ENCODE data around the gene FERMT1.
"Not testable (repeated sequence)": the region's sequence is repeated elsewhere in the genome, so short reads cannot be mapped to it uniquely, and the experiment has no call there.

The FERMT1 gene

DNA sequence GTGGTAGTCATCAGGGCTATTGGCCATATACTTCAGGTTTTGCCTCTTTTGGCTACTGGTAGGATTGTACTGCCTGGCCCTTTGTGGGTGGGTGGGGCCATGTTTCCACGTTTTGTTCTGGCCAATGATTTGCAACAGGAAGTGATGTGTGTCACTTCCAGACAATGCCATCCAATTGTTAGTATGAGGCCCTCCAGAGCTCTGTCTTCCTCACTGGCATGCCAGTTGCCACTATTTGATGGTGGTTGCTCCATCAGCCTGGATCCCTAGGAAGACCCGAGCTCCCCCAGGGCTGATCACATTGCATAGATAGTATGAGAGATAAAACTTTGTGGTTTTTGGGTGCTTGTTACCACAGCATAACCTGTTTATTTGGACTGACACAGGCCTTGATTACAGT lies 61.3 kb downstream of the FERMT1 start:
- no peak for ATAC-seq
- no peak for DNase-seq (ENCODE audit: low spot score in 2 of 2)
- Mint-ChIP-seq H3K4me3 (no peak overlapping the region), H3K36me3 (no peaks in the 10 kb centered on the region), H3K27ac (no peak overlapping the region), H3K9me3 (no peaks in the 10 kb centered on the region), H3K4me1 (peaks cover 7% of the 10 kb centered on the region)

DNA sequence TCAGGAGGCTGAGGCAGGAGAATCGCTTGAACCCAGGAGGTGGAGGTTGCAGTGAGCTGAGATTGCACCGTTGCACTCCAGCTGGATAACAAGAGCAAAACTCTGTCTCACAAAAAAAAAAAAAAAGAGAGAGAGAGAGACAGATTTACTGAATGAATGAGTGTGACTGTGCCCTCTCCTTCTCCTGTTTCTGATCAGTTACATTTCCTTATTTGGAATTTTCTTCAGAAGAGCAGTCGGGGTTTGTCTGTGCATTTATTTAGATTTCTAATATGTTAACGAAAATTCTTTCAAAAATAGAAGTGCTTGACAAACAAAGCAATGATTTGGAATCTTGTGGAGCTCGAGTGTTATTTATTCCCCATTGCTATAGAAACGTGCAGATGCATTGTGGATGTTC lies 62.6 kb downstream of the FERMT1 start:
- no peaks in the 10 kb centered on the region for H3K9me3 Mint-ChIP-seq
- H3K27ac Mint-ChIP-seq: no peak overlapping the region
- no peaks in the 10 kb centered on the region for H3K36me3 Mint-ChIP-seq
- DNase-seq (ENCODE audit: low spot score in 2 of 2) (no peak), ATAC-seq (no peak)
- H3K4me1 Mint-ChIP-seq: peaks cover 7% of the 10 kb centered on the region
- no peak overlapping the region for H3K4me3 Mint-ChIP-seq

DNA sequence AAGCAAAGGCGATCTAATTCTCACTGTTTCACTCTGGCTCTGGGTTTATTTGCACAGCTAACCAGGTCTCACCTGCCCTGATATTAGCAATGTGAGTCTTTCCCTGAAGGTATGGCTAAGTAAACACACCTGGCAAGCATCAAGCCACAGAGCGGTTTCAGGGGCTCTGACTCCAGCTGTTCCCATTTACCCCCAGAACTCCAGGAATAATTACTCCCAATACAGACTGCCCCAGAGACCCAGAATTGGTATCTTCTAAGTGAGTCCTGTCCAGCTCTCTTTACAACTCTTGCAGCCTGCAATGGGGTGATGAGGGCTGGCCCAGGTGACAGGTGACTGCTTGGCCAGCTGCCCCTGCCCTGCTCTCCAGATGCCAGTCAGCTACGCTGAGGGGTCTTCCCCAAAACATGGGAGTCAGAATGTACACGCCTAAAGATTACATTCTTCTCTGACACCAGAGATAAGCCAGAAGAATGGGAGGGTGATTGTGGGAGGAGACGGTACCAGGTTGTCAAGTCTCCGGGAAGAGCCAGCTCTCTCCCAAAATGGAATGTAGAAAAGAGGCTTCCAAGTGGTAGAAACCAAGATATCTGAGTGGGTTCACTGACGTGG lies 64.0 kb downstream of the FERMT1 start:
- no peak overlapping the region for H3K4me3 Mint-ChIP-seq
- H3K36me3 Mint-ChIP-seq: no peaks in the 10 kb centered on the region
- no peak overlapping the region for H3K27ac Mint-ChIP-seq
- DNase-seq (ENCODE audit: low spot score in 2 of 2): no peak
- H3K9me3 Mint-ChIP-seq: no peaks in the 10 kb centered on the region
- peaks cover 7% of the 10 kb centered on the region for H3K4me1 Mint-ChIP-seq
- no peak for ATAC-seq

DNA sequence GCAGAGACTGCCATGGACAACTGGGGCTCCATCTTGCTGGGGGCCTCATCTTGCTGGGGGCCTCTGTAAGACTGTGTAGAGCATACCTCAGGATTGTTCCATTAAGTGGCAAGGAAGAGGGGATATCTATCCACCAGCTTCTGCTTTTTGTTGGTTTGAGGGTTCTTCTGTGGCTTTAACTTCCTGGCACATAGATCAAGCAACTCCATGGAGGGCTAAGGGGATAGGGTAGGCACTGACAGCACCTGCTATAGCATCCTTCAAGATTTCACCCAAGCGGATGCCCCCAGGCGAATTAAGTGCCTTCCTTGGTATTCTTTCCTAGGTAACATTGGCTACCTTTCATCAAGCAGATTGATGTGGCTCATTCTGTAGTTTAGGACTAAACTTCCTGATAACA lies 65.1 kb downstream of the FERMT1 start:
- peaks cover 7% of the 10 kb centered on the region for H3K4me1 Mint-ChIP-seq
- no peak overlapping the region for H3K4me3 Mint-ChIP-seq
- no peak for DNase-seq (ENCODE audit: low spot score in 2 of 2)
- ATAC-seq: no peak
- H3K27ac Mint-ChIP-seq: no peak overlapping the region
- H3K36me3 Mint-ChIP-seq: no peaks in the 10 kb centered on the region
- no peaks in the 10 kb centered on the region for H3K9me3 Mint-ChIP-seq

DNA sequence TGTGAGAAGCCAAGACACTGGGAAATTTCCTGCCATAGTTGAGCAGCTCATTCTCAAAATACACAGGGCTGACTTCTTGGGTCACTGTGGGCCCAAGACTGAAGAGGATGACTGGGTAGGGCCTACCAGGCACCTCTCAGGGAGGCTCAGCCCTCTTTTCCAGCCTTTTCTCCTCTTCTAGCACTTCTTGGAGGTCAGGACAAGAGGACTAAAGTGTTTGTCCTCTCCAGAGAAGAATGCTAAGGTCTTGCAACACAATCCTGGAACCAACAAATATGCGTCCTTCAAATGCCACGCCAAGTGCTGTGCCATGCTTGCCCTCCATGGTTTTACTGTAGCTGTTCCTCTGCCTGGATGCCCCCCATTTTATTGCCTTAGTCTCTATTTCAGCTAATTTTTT lies 65.7 kb downstream of the FERMT1 start:
- Mint-ChIP-seq H3K4me3 (no peak overlapping the region), H3K36me3 (no peaks in the 10 kb centered on the region), H3K9me3 (no peaks in the 10 kb centered on the region), H3K4me1 (peaks cover 7% of the 10 kb centered on the region), H3K27ac (no peak overlapping the region)
- no peak for ATAC-seq
- no peak for DNase-seq (ENCODE audit: low spot score in 2 of 2)

DNA sequence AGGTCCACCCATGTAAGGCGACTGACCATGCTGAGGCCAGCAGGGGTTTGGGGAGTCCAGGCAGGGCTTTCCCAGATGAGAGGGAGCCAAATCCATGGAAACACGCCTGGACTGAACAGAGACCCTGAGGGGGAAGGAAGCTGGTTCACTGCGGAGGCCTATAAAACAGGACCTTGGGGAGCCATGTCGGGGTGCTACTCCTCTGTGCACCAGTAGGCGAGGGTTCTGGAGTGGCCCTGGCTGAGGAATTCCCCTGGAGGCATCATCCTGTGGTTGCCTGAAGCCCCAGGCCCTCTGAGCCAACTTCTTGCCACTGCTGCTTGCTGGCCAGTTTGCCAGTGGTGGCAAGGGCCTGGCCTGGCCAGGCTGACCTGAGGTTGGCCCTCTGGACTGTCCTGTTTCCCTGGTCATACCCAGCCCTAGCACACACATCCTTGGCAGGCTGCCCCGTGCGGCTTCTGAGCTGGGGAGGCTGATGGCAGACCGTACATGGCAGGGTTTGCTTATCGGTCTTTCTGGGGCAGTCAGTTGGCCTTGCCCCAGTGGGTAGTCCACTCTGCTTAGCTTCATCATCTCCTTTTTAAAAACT lies 66.8 kb downstream of the FERMT1 start:
- ATAC-seq: no peak
- H3K4me3 Mint-ChIP-seq: no peak overlapping the region

DNA sequence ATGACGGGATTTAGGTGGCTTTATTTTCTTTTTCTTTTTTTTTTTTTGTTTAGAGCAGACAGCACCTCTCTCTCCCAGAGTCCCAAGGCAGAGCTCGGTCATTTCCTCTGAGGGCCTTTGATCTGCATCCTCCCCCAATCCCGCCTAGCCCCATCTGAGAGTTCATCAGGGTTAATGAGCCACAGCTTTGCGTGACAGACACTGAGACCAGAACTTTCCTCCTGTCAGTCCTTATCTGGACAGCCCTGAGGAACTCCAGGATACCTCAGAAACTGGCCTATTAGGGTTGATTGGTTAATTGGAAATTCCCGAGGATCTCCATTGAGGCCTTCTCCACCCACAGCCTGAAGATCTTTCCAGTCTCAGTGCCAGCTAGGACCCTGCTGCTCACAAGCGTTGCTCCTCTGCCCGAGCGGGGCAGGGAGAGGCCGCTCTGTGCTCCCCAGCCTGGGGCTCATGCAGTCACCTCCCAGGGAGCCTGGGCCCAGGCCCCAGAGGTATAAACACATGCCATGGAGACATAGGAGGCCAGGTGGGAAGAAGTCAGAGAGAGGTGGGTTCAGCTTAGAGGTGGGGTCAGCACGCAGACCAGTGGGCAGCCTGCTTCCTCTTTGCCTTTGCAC lies 67.6 kb downstream of the FERMT1 start:
- H3K4me3 Mint-ChIP-seq: no peak overlapping the region
- H3K9me3 Mint-ChIP-seq: no peaks in the 10 kb centered on the region
- no peaks in the 10 kb centered on the region for H3K4me1 Mint-ChIP-seq
- DNase-seq (ENCODE audit: low spot score in 2 of 2): no peak
- H3K27ac Mint-ChIP-seq: no peak overlapping the region
- ATAC-seq: no peak
- H3K36me3 Mint-ChIP-seq: no peaks in the 10 kb centered on the region

More for the DNA sequence above, 66.8 kb downstream of the FERMT1 start:
- Mint-ChIP-seq H3K36me3 (no peaks in the 10 kb centered on the region), H3K9me3 (no peaks in the 10 kb centered on the region), H3K27ac (no peak overlapping the region), H3K4me1 (peaks cover under 1% of the 10 kb centered on the region)
- no peak for DNase-seq (ENCODE audit: low spot score in 2 of 2)

DNA sequence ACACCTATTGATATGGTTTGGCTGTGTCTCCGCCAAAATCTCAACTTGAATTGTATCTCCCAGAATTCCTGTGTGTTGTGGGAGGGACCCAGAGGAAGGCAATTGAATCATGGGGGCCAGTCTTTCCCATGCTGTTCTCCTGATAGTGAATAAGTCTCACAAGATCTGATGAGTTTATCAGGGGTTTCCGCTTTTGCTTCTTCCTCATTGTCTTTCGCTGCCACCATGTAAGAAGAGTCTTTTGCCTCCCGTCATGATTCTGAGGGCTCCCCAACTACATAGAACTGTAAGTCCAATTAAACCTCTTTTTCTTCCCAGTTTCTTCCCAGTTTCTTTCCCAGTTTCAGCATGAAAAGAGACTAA lies 68.2 kb downstream of the FERMT1 start:
- H3K27ac Mint-ChIP-seq; H3K9me3 Mint-ChIP-seq; ATAC-seq; H3K36me3 Mint-ChIP-seq; DNase-seq (ENCODE audit: low spot score in 2 of 2); H3K4me1 Mint-ChIP-seq; H3K4me3 Mint-ChIP-seq: not testable (repeated sequence)

DNA sequence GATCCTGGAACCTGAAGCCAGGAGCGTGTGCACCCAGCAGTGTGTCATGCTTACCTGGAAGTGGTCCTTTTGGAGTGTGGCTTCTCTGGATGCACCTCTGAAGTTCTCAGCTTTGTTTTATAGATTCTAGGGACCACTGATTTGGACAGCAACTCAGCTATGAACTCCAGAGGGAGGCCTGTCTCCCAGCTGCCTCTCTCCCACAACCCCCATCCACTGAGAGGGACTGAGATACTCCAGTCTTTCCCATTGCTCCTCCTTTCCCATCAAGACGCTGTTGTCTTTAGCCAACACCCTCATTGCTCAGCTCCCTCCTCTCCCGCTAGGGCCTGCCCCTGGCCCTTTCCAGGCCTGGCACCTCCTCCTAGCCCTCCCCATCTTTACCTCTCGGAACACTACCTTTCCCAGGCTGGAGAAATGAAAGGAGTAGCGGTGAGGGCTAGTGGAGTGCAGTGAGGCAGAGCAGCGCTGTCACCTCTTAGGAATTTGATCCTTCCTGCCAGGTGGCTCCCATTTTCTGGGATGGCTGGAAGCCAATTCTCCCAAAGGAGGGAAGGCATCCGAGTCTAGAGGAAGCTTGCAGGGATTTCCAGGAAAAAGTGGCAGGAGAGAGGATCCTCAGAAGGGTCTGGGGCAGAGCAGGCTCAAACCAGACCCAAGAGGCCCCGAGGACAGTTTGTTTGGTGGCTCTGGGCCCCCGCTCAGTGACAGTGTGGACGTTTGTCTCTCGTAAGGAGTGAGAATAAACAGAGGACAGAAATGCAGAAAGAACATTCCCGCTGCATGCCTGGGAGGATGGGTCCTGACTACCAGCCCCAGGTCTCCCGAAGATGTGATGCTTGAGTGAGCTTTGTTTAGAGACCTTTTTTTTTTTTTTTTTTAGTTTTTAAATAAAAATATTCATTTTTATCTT lies 68.8 kb downstream of the FERMT1 start, which contains the start of gene LRRN4:
LRRN4 (minus strand) TSS at position 285 of the 913 bp plus-strand sequence. CDS start 1,261 bp downstream, outside the sequence.
- Mint-ChIP-seq H3K36me3 (no peaks in the 10 kb centered on the region), H3K9me3 (no peaks in the 10 kb centered on the region), H3K4me1 (no peaks in the 10 kb centered on the region), H3K27ac (no peak within 1 kb of the TSS), H3K4me3 (no peak within 1 kb of the TSS)
- DNase-seq (ENCODE audit: low spot score in 2 of 2) (no peak), ATAC-seq (no peak)

DNA sequence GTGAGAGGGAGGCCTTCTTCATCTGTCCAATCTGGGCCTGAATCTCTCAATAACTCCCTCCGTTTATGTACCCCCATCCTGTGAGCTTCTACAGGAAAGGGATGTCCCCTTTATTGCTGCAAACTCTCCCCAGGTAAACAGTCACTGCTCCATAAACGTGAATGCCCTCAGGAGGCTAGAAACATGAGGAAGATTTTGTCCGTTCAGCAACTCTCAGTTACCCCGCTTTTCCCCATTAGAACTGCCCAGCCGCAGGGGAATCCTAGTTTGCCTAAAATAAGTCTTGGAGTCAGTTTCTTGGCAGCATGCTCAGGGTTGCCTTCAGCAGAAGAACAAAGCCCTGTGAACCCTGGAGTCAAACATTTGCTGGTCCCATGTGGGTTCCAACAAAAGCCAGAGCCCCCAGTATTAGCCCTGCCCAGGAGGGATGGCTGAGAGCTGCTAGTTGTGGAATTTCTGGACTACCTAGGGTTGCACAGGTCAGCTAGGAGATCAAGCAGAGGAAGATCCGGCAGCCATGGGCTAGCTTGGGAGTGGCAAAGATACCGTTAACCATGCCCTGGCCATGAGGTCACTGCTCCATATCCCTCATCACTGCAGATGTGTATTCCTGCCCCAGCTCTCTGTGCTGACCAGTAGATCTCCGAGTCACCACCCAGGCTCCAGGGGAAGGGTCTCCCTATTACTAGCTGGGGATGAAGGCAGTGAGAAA lies 69.6 kb downstream of the FERMT1 start:
- no peak for DNase-seq (ENCODE audit: low spot score in 2 of 2)
- no peak overlapping the region for H3K4me3 Mint-ChIP-seq
- H3K9me3 Mint-ChIP-seq: no peaks in the 10 kb centered on the region
- no peak overlapping the region for H3K27ac Mint-ChIP-seq
- no peaks in the 10 kb centered on the region for H3K4me1 Mint-ChIP-seq
- no peak for ATAC-seq
- H3K36me3 Mint-ChIP-seq: no peaks in the 10 kb centered on the region

DNA sequence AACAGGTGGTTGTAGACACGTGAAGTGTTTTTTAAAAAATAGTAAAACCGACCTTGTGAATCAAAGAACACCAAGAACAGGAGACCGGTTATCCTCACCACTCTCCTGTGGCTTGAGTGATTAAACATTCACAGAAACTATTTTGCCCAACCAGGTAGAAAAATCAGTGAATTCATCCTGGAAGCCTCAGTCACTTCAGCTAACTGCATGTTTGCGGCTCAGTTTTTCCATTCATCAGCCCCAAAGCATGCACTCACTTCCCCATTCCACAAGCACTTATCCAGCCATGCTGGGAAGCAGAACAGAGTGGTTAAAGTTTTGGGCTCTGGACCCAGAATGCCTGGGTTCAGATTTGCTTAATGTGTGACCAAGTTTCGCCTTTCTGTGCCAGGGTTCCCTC lies 71.3 kb downstream of the FERMT1 start:
- H3K36me3 Mint-ChIP-seq: no peaks in the 10 kb centered on the region
- no peaks in the 10 kb centered on the region for H3K9me3 Mint-ChIP-seq
- no peak overlapping the region for H3K4me3 Mint-ChIP-seq
- no peak overlapping the region for H3K27ac Mint-ChIP-seq
- no peaks in the 10 kb centered on the region for H3K4me1 Mint-ChIP-seq
- no peak for DNase-seq (ENCODE audit: low spot score in 2 of 2)
- no peak for ATAC-seq

DNA sequence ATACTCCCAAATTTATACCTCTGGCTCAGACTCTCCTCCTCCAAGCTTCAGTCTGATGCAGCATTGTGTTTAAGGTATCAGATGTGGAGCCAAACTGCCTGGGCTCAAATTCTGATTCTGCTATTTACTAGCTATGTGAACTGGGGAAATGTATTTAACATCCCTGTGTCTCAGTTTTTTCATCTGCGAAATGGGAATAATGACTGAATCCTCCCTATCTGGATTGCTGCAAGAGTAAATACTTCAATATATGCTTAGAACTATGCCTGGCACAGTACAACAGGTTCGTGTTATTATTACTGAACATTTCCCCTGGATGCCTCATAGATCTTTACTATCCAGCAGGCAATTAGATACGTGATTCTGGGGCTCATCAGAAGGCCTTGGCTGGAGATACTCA lies 74.4 kb downstream of the FERMT1 start:
- Mint-ChIP-seq H3K4me3 (no peak overlapping the region), H3K4me1 (no peaks in the 10 kb centered on the region), H3K9me3 (no peaks in the 10 kb centered on the region), H3K27ac (no peak overlapping the region), H3K36me3 (no peaks in the 10 kb centered on the region)
- no peak for DNase-seq (ENCODE audit: low spot score in 2 of 2)
- no peak for ATAC-seq

DNA sequence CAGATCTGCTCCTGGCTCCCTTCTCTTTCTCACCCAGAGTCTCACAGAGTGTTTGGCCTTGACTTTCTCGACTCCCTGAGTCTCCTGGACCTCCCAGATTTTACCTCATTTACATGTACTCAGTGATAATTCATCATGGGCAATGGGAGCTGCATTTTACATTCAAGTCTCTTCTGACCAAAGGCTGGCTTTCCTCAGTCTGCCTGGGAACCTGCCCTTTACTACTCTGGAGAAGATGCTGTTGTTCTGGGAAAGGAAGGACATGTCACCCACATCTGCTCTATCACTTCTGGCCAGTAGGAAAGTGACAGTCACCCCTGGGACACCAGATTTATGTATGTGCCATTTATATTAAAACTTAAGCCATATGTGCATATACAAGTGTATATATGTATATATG lies 76.4 kb downstream of the FERMT1 start:
- DNase-seq (ENCODE audit: low spot score in 2 of 2) (no peak), ATAC-seq (no peak)
- H3K4me1 Mint-ChIP-seq: no peaks in the 10 kb centered on the region
- H3K4me3 Mint-ChIP-seq: no peak overlapping the region
- no peaks in the 10 kb centered on the region for H3K36me3 Mint-ChIP-seq
- H3K27ac Mint-ChIP-seq: no peak overlapping the region
- no peaks in the 10 kb centered on the region for H3K9me3 Mint-ChIP-seq

DNA sequence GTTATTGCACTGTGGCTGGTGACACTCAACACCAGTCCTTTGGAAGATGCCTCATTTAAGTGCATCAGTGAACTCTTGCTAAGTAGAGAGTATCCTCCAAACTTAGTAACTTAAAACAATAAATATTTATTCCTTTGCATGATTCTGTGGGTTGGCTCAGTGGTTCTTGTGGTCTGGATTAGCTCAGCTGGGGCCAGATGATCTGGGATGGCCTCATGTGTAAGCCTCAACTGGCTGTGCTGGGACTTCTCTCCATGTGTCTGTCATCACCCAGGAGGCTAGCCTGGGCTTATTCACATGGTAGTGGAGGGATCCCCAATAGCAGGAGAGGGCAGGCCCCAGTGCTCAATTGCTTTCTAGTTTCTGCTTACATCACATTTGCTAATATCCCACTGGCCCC lies 77.3 kb downstream of the FERMT1 start:
- no peaks in the 10 kb centered on the region for H3K9me3 Mint-ChIP-seq
- no peak overlapping the region for H3K27ac Mint-ChIP-seq

DNA sequence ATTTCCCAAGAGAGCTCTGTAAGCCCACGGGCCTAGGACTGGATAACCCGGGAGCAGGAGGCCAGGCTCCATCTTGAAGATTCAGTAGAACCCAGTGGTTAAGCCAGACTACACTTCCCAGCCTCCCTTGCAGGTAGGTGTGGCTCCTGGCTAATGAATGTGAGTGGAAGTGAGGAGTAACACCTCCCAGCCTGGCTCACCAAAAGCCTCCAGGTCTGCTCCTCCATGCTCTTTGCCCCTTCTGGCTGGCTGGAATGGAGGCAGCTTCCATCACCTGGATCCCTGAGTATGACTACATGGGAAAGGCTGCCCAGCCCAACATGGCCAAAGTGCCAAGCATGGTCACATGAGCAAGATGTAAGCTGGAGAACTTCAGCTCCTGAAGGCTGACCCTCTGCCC lies 78.7 kb downstream of the FERMT1 start:
- Mint-ChIP-seq H3K27ac (no peak overlapping the region), H3K4me1 (no peaks in the 10 kb centered on the region), H3K9me3 (no peaks in the 10 kb centered on the region), H3K4me3 (no peak overlapping the region), H3K36me3 (peaks cover 19% of the 10 kb centered on the region)
- ATAC-seq: no peak
- no peak for DNase-seq (ENCODE audit: low spot score in 2 of 2)

More for the DNA sequence above, 77.3 kb downstream of the FERMT1 start:
- Mint-ChIP-seq H3K36me3 (peaks cover 4% of the 10 kb centered on the region), H3K4me1 (no peaks in the 10 kb centered on the region), H3K4me3 (no peak overlapping the region)
- ATAC-seq (no peak), DNase-seq (ENCODE audit: low spot score in 2 of 2) (no peak)
